WTC11 (cell line): Measurements from ENCODE around the gene ZNF626.

Experiments used
- ARID4B ChIP-seq: sonication (generic); formaldehyde crosslinking; IDR thresholded peaks from 2 replicates; pipeline ENCODE4 v1.8.0; 2023; ENCODE audit warnings: missing genetic modification reagents, mild to moderate bottlenecking, borderline replicate concordance
- ATF2 ChIP-seq: sonication (generic); formaldehyde crosslinking; IDR thresholded peaks from 2 replicates; pipeline ENCODE4 v1.8.1; 2022; ENCODE audit warnings: low read depth, missing genetic modification reagents, borderline replicate concordance
- ATF6 ChIP-seq: sonication (generic); formaldehyde crosslinking; IDR thresholded peaks from 2 replicates; pipeline ENCODE4 v1.8.1; 2023; ENCODE audit warnings: mild to moderate bottlenecking, missing genetic modification reagents
- CTCF ChIP-seq: fragments of 200-600 bp; IDR thresholded peaks from 2 replicates; pipeline ENCODE4 v1.8.0; 2022; ENCODE audit warnings: antibody characterized with exemption
- MAX ChIP-seq: sonication (generic); formaldehyde crosslinking; IDR thresholded peaks from 2 replicates; pipeline ENCODE4 v1.8.0; 2022; ENCODE audit warnings: mild to moderate bottlenecking, missing genetic modification reagents
- SP1 ChIP-seq: sonication (generic); formaldehyde crosslinking; conservative IDR thresholded peaks from 2 replicates; pipeline ENCODE4 v1.8.1; 2022; ENCODE audit warnings: missing genetic modification reagents
- ZBTB21 ChIP-seq: sonication (generic); formaldehyde crosslinking; IDR thresholded peaks from 2 replicates; pipeline ENCODE4 v1.8.1; 2023; ENCODE audit warnings: mild to moderate bottlenecking, missing genetic modification reagents, borderline replicate concordance

GRCh38 chr19:20662421-20663105, 1.2 kb upstream of the ZNF626 start:
- TF ChIP-seq CTCF, result no peak
- TF ChIP-seq ATF2 (CRISPR knock-in tag), result no peak
- TF ChIP-seq MAX, result no peak
- TF ChIP-seq ARID4B (CRISPR knock-in tag), result no peak
- no peak for TF ChIP-seq SP1 (CRISPR knock-in tag)
- TF ChIP-seq ZBTB21 (CRISPR knock-in tag), result no peak
- TF ChIP-seq ATF6 (CRISPR knock-in tag), result no peak
